GM23338 (cell line): Measurements from ENCODE around the gene SHISAL1. TPM values are rescaled to one million over a fixed set of nuclear protein-coding genes. Genes with fewer than 3 reads are reported as not detected.

Source experiments
- ATAC-seq: fragments of 200-7000 bp; cut with Tn5 transposase; 3 replicates; pipeline ENCODE4 v1.9.1; 2020
- DNase-seq: peaks from one replicate; pipeline ENCODE4 v3.0.0-alpha.2; 2015; ENCODE audit warnings: low spot score
- H2AFZ ChIP-seq: fragments of 200-600 bp; sonication (generic); 2 replicates; pipeline ENCODE4 v1.8.0; 2016; ENCODE audit warnings: antibody characterized with exemption, mild to moderate bottlenecking, moderate library complexity
- H3F3A ChIP-seq: fragments of 200-600 bp; sonication (generic); replicated peaks from 2 replicates; pipeline ENCODE4 v1.8.0; 2017; ENCODE audit warnings: antibody characterized with exemption, mixed run types, low read depth
- H3K27ac ChIP-seq: fragments of 200-600 bp; sonication (generic); 2 replicates; pipeline ENCODE4 v1.6.1; 2016; ENCODE audit warnings: low read depth
- H3K27me3 ChIP-seq: fragments of 200-600 bp; sonication (generic); 2 replicates; pipeline ENCODE4 v1.8.0; 2016; ENCODE audit warnings: mild to moderate bottlenecking, mixed run types, moderate library complexity; ENCODE audit not compliant: insufficient read depth
- H3K36me3 ChIP-seq: fragments of 200-600 bp; sonication (generic); 2 replicates; pipeline ENCODE4 v1.8.0; 2016; ENCODE audit warnings: mild to moderate bottlenecking; ENCODE audit not compliant: insufficient read depth
- H3K4me1 ChIP-seq: fragments of 200-600 bp; sonication (generic); 2 replicates; pipeline ENCODE4 v1.8.0; 2016; ENCODE audit warnings: mild to moderate bottlenecking, moderate library complexity; ENCODE audit not compliant: insufficient read depth
- H3K4me2 ChIP-seq: fragments of 200-600 bp; sonication (generic); 2 replicates; pipeline ENCODE4 v1.7.1; 2017; ENCODE audit warnings: mixed run types
- H3K4me3 ChIP-seq: fragments of 200-600 bp; sonication (generic); 2 replicates; pipeline ENCODE4 v1.6.1; 2016; ENCODE audit warnings: mixed run types
- H3K79me2 ChIP-seq: fragments of 200-600 bp; sonication (generic); replicated peaks from 2 replicates; pipeline ENCODE4 v1.8.0; 2017; ENCODE audit warnings: mild to moderate bottlenecking; ENCODE audit not compliant: insufficient read depth
- H3K9me2 ChIP-seq: fragments of 200-600 bp; sonication (generic); 2 replicates; pipeline ENCODE4 v1.8.0; 2017; ENCODE audit not compliant: insufficient read depth
- H4K20me1 ChIP-seq: fragments of 200-600 bp; sonication (generic); replicated peaks from 2 replicates; pipeline ENCODE4 v1.8.0; 2017; ENCODE audit warnings: mild to moderate bottlenecking; ENCODE audit not compliant: insufficient read depth
- H3K27ac Mint-ChIP-seq: 2 replicates; pipeline ENCODE4 v1.8.0; 2020; ENCODE audit warnings: inconsistent platforms, mild to moderate bottlenecking, moderate library complexity, mixed read lengths
- H3K27me3 Mint-ChIP-seq: 3 replicates; pipeline ENCODE4 v1.8.0; 2022; ENCODE audit warnings: low read depth, mild to moderate bottlenecking, moderate library complexity, mixed read lengths, inconsistent platforms; ENCODE audit not compliant: insufficient read depth, poor library complexity
- H3K36me3 Mint-ChIP-seq: 3 replicates; pipeline ENCODE4 v1.8.0; 2021; ENCODE audit warnings: low read depth, mild to moderate bottlenecking, inconsistent platforms, moderate library complexity, mixed read lengths
- H3K4me1 Mint-ChIP-seq: 3 replicates; pipeline ENCODE4 v1.8.0; 2020; ENCODE audit warnings: mild to moderate bottlenecking, inconsistent platforms, mixed read lengths
- H3K4me3 Mint-ChIP-seq: 3 replicates; pipeline ENCODE4 v1.8.0; 2021; ENCODE audit warnings: moderate library complexity, mild to moderate bottlenecking, inconsistent platforms, mixed read lengths
- H3K9me3 Mint-ChIP-seq: 3 replicates; pipeline ENCODE4 v1.8.0; 2020; ENCODE audit warnings: moderate library complexity, mild to moderate bottlenecking, inconsistent platforms, mixed read lengths
- CREB1 ChIP-seq: fragments of 250-450 bp; sonication (Bioruptor Pico); IDR thresholded peaks from 2 replicates; pipeline ENCODE4 v1.5.0; 2020; ENCODE audit warnings: low read depth, mild to moderate bottlenecking, moderate library complexity
- CTCF ChIP-seq, 2 experiments: fragments of 200-600 bp in 1 of 2; sonication (generic) in 1 of 2; conservative IDR thresholded peaks; 2 replicates each; pipeline versions ENCODE4 v1.5.1 to v1.6.1; 2016 to 2017; ENCODE audit warnings: antibody characterized with exemption in 2 of 2, low read depth in 2 of 2, mild to moderate bottlenecking in 2 of 2, moderate library complexity in 1 of 2
- ETS1 ChIP-seq: IDR thresholded peaks from 2 replicates; pipeline ENCODE4 v1.6.1; 2016; ENCODE audit warnings: antibody characterized with exemption
- EZH2 ChIP-seq: fragments of 200-600 bp; sonication (generic); IDR thresholded peaks from one replicate; pipeline ENCODE4 v1.8.0; 2017; ENCODE audit warnings: antibody characterized with exemption, mild to moderate bottlenecking, low read depth; ENCODE audit not compliant: unreplicated experiment
- EZH2phosphoT487 ChIP-seq: fragments of 200-600 bp; sonication (generic); IDR thresholded peaks from one replicate; pipeline ENCODE4 v1.8.1; 2018; ENCODE audit warnings: antibody characterized with exemption; ENCODE audit not compliant: unreplicated experiment
- NANOG ChIP-seq: IDR thresholded peaks from 2 replicates; pipeline ENCODE4 v1.6.1; 2016; ENCODE audit warnings: antibody characterized with exemption, borderline replicate concordance
- POLR2AphosphoS5 ChIP-seq: IDR thresholded peaks from 2 replicates; pipeline ENCODE4 v1.6.1; 2016; ENCODE audit warnings: antibody characterized with exemption, low read depth
- REST ChIP-seq: IDR thresholded peaks from one replicate; pipeline ENCODE4 v1.6.1; 2018; ENCODE audit warnings: antibody characterized with exemption; ENCODE audit not compliant: unreplicated experiment
- STAT1 ChIP-seq: IDR thresholded peaks from one replicate; pipeline ENCODE4 v1.6.1; 2016; ENCODE audit warnings: antibody characterized with exemption; ENCODE audit not compliant: unreplicated experiment
- ZNF462 ChIP-seq: fragments of 250-450 bp; sonication (Bioruptor Pico); IDR thresholded peaks from 2 replicates; pipeline ENCODE4 v1.5.0; 2020; ENCODE audit warnings: mild to moderate bottlenecking, moderate library complexity
- polyA plus RNA-seq: library from polyadenylated mRNA; unstranded; fragments of >200 nt; fragmentation: Nextera tagmentation; extraction: Ambion mirVana; gene quantifications from 2 replicates; pipeline ENCODE4 v1.2.1, GENCODE V29; 2016
- total RNA-seq: library from RNA; depleted of rRNA; stranded (reverse); fragments of >200 nt; shearing (Covaris generic); gene quantifications from 2 replicates; pipeline ENCODE4 v1.2.3, GENCODE V29; 2014

SHISAL1 gene
- total and polyA plus RNA-seq, 2 experiments from 2014 or later, result 0.71 to 3.4 TPM

GRCh38 chr22:44195189-44195871 is 117.4 kb downstream of the SHISAL1 start:
- no peaks in the 10 kb centered on the region for H3K36me3 ChIP-seq
- H2AFZ ChIP-seq, result no peak overlapping the region; the same call in 1 of the 2 replicates
- no peaks in the 10 kb centered on the region for H3K4me1 ChIP-seq

More at GRCh38 chr22:44195189-44195871, 117.4 kb downstream of the SHISAL1 start:
- H3K9me2 ChIP-seq, result no peaks in the 10 kb centered on the region
- Mint-ChIP-seq H3K9me3 (peaks cover 4% of the 10 kb centered on the region; the same call in 1 of the 3 replicates), H3K27me3 (peaks cover 8% of the 10 kb centered on the region), H3K4me3 (no peak overlapping the region), H3K27ac (no peak overlapping the region), H3K36me3 (no peaks in the 10 kb centered on the region), H3K4me1 (peaks cover 4% of the 10 kb centered on the region; the same call in 1 of the 3 replicates)
- no peaks in the 10 kb centered on the region for H3F3A ChIP-seq
- H3K4me2 ChIP-seq, result no peak overlapping the region
- no peak overlapping the region for H3K4me3 ChIP-seq
- H4K20me1 ChIP-seq, result no peaks in the 10 kb centered on the region
- DNase-seq (no peak), ATAC-seq (no peak)
- H3K27ac ChIP-seq, result no peak overlapping the region
- TF ChIP-seq POLR2AphosphoS5 (no peak), STAT1 (no peak), NANOG (no peak), REST (no peak), EZH2phosphoT487 (no peak), EZH2 (no peak), ZNF462 (CRISPR knock-in tag) (no peak), CTCF (conservative IDR thresholded peaks at IDR 0.05; ENCODE audit: low read depth in 2 of 2) (no peak), ETS1 (no peak), CREB1 (CRISPR knock-in tag) (no peak)
- H3K27me3 ChIP-seq, result no peaks in the 10 kb centered on the region
- no peaks in the 10 kb centered on the region for H3K79me2 ChIP-seq
